C4-2B (cell line): ENCODE data around the gene LDHA.

Experiments
- CTCF ChIP-seq: fragments of 450-650 bp; conservative IDR thresholded peaks from 2 replicates; pipeline ENCODE4 v1.5.1; 2017; ENCODE audit warnings: mild to moderate bottlenecking
- ZFX ChIP-seq: fragments of 450-650 bp; IDR thresholded peaks from 2 replicates; pipeline ENCODE4 v1.6.1; 2017

- TF ChIP-seq CTCF, result no peak
- no peak for TF ChIP-seq ZFX
Measured at GRCh38 chr11:18369398-18369797, 25.0 kb upstream of the LDHA start.
